DOHH2 (cell line): ENCODE measurements around the gene DCAF6.

Experiments
- H3F3A ChIP-seq: fragments of 200-600 bp; sonication (generic), shearing (Covaris generic); 2 replicates; pipeline ENCODE4 v1.6.0; 2016; ENCODE audit warnings: antibody characterized with exemption, mild to moderate bottlenecking; ENCODE audit not compliant: control insufficient read depth, insufficient read depth
- H3K27ac ChIP-seq: fragments of 200-600 bp; sonication (generic); 2 replicates; pipeline ENCODE4 v1.5.1; 2014; ENCODE audit warnings: low read depth, mild to moderate bottlenecking, low read length, moderate library complexity
- H3K27me3 ChIP-seq: fragments of 200-600 bp; sonication (generic); 2 replicates; pipeline ENCODE4 v1.6.1; 2014; ENCODE audit warnings: mild to moderate bottlenecking, low read length, mixed read lengths; ENCODE audit not compliant: control insufficient read depth
- H3K36me3 ChIP-seq: fragments of 200-600 bp; sonication (generic); 2 replicates; pipeline ENCODE4 v1.6.1; 2014; ENCODE audit warnings: mild to moderate bottlenecking, low read length, moderate library complexity, mixed read lengths; ENCODE audit not compliant: control insufficient read depth
- H3K4me1 ChIP-seq: fragments of 200-600 bp; sonication (generic); 2 replicates; pipeline ENCODE4 v1.6.1; 2014; ENCODE audit warnings: mild to moderate bottlenecking, low read length, mixed read lengths; ENCODE audit not compliant: control insufficient read depth
- H3K4me2 ChIP-seq: fragments of 200-600 bp; sonication (generic); 2 replicates; pipeline ENCODE4 v1.6.0; 2014; ENCODE audit warnings: mild to moderate bottlenecking, low read length, moderate library complexity
- H3K4me3 ChIP-seq: fragments of 200-600 bp; sonication (generic); 2 replicates; pipeline ENCODE4 v1.5.1; 2014; ENCODE audit warnings: mild to moderate bottlenecking, low read length, mixed read lengths
- H3K79me2 ChIP-seq: fragments of 200-600 bp; sonication (generic); 2 replicates; pipeline ENCODE4 v1.6.1; 2014; ENCODE audit warnings: mild to moderate bottlenecking, low read length, mixed read lengths; ENCODE audit not compliant: control insufficient read depth
- H3K9me2 ChIP-seq: fragments of 200-600 bp; sonication (generic); replicated peaks from 2 replicates; pipeline ENCODE4 v1.6.1; 2014; ENCODE audit warnings: mild to moderate bottlenecking, low read length, mixed read lengths; ENCODE audit not compliant: control insufficient read depth
- H3K9me3 ChIP-seq: fragments of 200-600 bp; sonication (generic); 2 replicates; pipeline ENCODE4 v1.6.1; 2014; ENCODE audit warnings: antibody characterized with exemption, low read length, mixed read lengths; ENCODE audit not compliant: control insufficient read depth, insufficient read depth
- H4K20me1 ChIP-seq: fragments of 200-600 bp; sonication (generic); 2 replicates; pipeline ENCODE4 v1.6.0; 2014; ENCODE audit warnings: low read depth, mild to moderate bottlenecking, antibody characterized with exemption, low read length, moderate library complexity; ENCODE audit not compliant: control insufficient read depth, insufficient read depth
- EZH2phosphoT487 ChIP-seq: fragments of 200-600 bp; sonication (generic); IDR thresholded peaks from 2 replicates; pipeline ENCODE4 v1.6.1; 2017; ENCODE audit warnings: borderline replicate concordance, mild to moderate bottlenecking, antibody characterized with exemption, low read length, moderate library complexity, mixed read lengths
- TF ChIP-seq, protein P1 (sequence below): fragments of 200-600 bp; sonication (generic); IDR thresholded peaks from one replicate; pipeline ENCODE4 v1.5.1; 2014; ENCODE audit warnings: antibody characterized with exemption, mild to moderate bottlenecking, low read depth, low read length; ENCODE audit not compliant: poor library complexity, severe bottlenecking

The DCAF6 gene

DNA sequence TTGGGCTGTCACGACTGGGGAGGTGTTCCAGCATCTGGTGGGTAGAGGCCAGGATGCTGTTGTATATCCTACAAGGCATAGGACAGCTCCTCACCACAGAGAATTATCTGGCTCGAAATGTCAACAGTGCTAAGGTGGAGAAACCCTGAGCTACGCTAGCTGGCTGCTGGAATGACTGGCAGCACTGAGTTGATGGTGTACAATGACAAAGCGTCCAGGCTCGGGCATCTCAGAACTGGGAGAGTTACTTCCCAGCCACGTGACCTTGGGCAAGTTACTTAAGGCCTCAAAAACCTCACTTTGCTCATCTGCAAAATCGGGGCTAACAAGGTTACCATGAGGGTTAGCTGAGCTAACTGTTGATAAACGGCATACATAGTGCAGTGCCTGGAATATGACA lies 164.9 kb downstream of the DCAF6 start:
- Histone ChIP-seq H3K4me2 (no peak overlapping the region), H3K79me2 (no peaks in the 10 kb centered on the region), H3K4me3 (no peak overlapping the region), H3K36me3 (no peaks in the 10 kb centered on the region), H3K4me1 (no peaks in the 10 kb centered on the region), H3F3A (no peaks in the 10 kb centered on the region), H4K20me1 (no peaks in the 10 kb centered on the region), H3K9me2 (no peaks in the 10 kb centered on the region), H3K27ac (no peak overlapping the region), H3K27me3 (no peaks in the 10 kb centered on the region), H3K9me3 (no peaks in the 10 kb centered on the region)
- TF ChIP-seq EZH2phosphoT487, result no peak
- TF ChIP-seq, protein P1, sequence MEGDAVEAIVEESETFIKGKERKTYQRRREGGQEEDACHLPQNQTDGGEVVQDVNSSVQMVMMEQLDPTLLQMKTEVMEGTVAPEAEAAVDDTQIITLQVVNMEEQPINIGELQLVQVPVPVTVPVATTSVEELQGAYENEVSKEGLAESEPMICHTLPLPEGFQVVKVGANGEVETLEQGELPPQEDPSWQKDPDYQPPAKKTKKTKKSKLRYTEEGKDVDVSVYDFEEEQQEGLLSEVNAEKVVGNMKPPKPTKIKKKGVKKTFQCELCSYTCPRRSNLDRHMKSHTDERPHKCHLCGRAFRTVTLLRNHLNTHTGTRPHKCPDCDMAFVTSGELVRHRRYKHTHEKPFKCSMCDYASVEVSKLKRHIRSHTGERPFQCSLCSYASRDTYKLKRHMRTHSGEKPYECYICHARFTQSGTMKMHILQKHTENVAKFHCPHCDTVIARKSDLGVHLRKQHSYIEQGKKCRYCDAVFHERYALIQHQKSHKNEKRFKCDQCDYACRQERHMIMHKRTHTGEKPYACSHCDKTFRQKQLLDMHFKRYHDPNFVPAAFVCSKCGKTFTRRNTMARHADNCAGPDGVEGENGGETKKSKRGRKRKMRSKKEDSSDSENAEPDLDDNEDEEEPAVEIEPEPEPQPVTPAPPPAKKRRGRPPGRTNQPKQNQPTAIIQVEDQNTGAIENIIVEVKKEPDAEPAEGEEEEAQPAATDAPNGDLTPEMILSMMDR, result no peak

DNA sequence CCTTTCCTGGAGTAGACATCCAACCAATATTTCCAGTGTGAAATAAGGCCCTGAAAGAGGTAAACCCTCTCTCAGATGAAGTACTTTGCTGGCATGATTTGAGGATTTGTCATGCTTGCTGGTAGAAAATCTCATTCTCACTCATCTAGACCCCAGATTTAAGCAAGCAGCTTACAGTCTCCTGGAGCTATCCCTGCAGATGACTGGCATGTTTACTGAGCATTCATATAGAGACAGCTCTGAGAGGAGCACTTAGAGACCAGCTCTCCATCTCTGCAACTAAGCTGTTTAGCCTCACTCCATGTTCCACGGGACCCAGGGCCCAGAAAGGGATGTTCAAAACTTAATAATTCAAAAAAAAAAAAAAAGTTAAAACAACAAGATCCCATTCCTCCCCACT lies 166.0 kb downstream of the DCAF6 start:
- Histone ChIP-seq H3K4me3 (no peak overlapping the region), H3K36me3 (no peaks in the 10 kb centered on the region), H3K79me2 (no peaks in the 10 kb centered on the region), H3K4me1 (no peaks in the 10 kb centered on the region), H3K27ac (no peak overlapping the region), H3K9me2 (no peaks in the 10 kb centered on the region), H3K27me3 (no peaks in the 10 kb centered on the region), H3K4me2 (no peak overlapping the region), H3K9me3 (no peaks in the 10 kb centered on the region), H3F3A (no peaks in the 10 kb centered on the region), H4K20me1 (no peaks in the 10 kb centered on the region)
- TF ChIP-seq EZH2phosphoT487, result no peak
- TF ChIP-seq, protein P1, result no peak

DNA sequence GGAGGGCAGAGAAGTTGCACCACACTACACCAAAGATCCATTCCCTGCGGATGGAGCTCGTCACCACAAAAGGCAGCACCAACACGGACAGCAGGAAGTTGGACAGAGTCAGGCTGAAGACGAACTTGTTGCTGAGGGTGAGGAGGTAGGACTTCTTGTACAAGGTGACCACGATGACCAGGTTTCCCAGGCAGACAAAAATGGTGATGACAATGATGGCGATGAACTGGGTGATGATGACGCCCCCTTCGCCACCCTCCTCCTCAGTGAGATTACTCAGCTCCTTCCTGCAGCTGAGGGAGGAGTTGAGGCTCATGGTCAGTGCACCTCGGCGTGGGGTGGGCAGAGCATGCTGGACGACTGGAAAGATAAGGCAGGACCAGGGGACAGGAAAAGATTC lies 168.1 kb downstream of the DCAF6 start:
- H3K4me2 ChIP-seq, result no peak overlapping the region
- no peaks in the 10 kb centered on the region for H3F3A ChIP-seq
- no peaks in the 10 kb centered on the region for H3K36me3 ChIP-seq

More for the DNA sequence above, 168.1 kb downstream of the DCAF6 start:
- Histone ChIP-seq H3K9me3 (no peaks in the 10 kb centered on the region), H3K27me3 (no peaks in the 10 kb centered on the region), H3K4me3 (no peak overlapping the region), H3K27ac (no peak overlapping the region), H3K9me2 (no peaks in the 10 kb centered on the region), H3K4me1 (no peaks in the 10 kb centered on the region), H3K79me2 (no peaks in the 10 kb centered on the region), H4K20me1 (no peaks in the 10 kb centered on the region)
- TF ChIP-seq, protein P1, result no peak
- no peak for TF ChIP-seq EZH2phosphoT487
